ENCODE data around the gene PTPRCAP. TPM values are rescaled to one million over a fixed set of nuclear protein-coding genes. Genes with fewer than 3 reads are reported as not detected.
"Not testable (repeated sequence)": the region's sequence is repeated elsewhere in the genome, so short reads cannot be mapped to it uniquely, and the experiment has no call there.

Gene PTPRCAP
- total and polyA plus RNA-seq, 4 donors, result 2.9 to 6.2 (median 4.5) TPM

GRCh38 chr11:67405196-67405567, 32.3 kb downstream of the PTPRCAP start:
- Histone ChIP-seq H3K27me3 (ENCODE audit: control insufficient read depth in 4 of 4, insufficient read depth in 4 of 4, low read length in 3 of 4) (no peaks in the 10 kb centered on the region), H3K36me3 (ENCODE audit: control insufficient read depth in 4 of 4, insufficient read depth in 3 of 4, low read depth in 1 of 4, low read length in 3 of 4) (no peaks in the 10 kb centered on the region), H3K9ac (ENCODE audit: low read depth in 1 of 2, low read length in 2 of 2) (no peak overlapping the region), H3K4me1 (ENCODE audit: control insufficient read depth in 4 of 4, insufficient read depth in 4 of 4, low read length in 3 of 4) (peaks cover 9 to 20% (median 15%) of the 10 kb centered on the region in 4 donors), H3K4me3 (ENCODE audit: low read depth in 1 of 3, low read length in 3 of 3) (no peak overlapping the region), H3K9me3 (ENCODE audit: control insufficient read depth in 4 of 4, low read length in 3 of 4) (no peaks in the 10 kb centered on the region), H3K27ac (ENCODE audit: low read depth in 1 of 2, low read length in 2 of 2) (peak overlapping the region; percentile 20 to 59)
- TF ChIP-seq, protein P1, sequence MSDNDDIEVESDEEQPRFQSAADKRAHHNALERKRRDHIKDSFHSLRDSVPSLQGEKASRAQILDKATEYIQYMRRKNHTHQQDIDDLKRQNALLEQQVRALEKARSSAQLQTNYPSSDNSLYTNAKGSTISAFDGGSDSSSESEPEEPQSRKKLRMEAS (IDR thresholded peaks at IDR 0.05), result no peak
- TF ChIP-seq YY1 (IDR thresholded peaks at IDR 0.05) (no peak), RXRA (IDR thresholded peaks at IDR 0.05) (no peak), FOXA2 (IDR thresholded peaks at IDR 0.05) (no peak), EGR1 (IDR thresholded peaks at IDR 0.05; ENCODE audit: low read depth in 2 of 2) (no peak), ATF3 (IDR thresholded peaks at IDR 0.05) (no peak)
- no peak for DNase-seq (ENCODE audit: low spot score)
- 88% methylated on average over 6 of the region's 6 CpGs for WGBS

DNA sequence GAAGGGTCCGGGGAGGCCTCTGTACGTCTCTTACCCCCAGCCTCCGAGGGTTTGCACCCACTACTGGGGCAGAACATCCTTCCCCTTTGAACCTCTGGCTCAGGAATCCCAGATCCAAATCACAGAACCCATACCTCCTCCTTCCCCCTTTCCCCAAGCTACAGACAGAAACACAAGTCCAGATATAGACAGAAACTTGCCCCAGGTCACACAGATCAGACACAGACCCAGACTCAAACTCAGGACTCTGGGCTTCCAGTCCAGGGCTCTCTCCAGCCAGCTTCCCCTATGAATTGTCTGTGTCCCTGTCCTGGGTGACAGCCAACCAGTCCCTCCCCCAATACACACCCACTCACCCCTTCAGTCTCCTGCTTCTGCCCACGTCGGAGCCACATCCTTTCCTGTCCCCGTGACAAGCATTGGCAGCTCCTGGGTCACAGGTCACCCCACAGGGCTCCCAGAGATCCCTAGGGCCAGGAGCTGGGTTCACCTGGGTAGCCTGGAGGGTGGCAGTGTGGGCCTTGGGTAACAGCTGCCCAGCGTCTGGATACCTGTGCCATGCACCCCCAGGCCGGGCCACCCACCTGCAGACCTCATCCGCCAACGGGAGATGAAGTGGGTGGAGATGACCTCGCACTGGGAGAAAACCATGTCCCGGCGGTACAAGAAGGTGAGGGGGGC, 32.8 kb downstream of the PTPRCAP start:
- H3K27me3 ChIP-seq (ENCODE audit: control insufficient read depth in 4 of 4, insufficient read depth in 4 of 4, low read length in 3 of 4), result no peaks in the 10 kb centered on the region
- H3K9ac ChIP-seq (ENCODE audit: low read depth in 1 of 2, low read length in 2 of 2), result no peak overlapping the region
- no peaks in the 10 kb centered on the region for H3K36me3 ChIP-seq (ENCODE audit: control insufficient read depth in 4 of 4, insufficient read depth in 3 of 4, low read depth in 1 of 4, low read length in 3 of 4)
- H3K9me3 ChIP-seq (ENCODE audit: control insufficient read depth in 4 of 4, low read length in 3 of 4), result no peaks in the 10 kb centered on the region
- DNase-seq (ENCODE audit: low spot score), result no peak
- TF ChIP-seq JUND (IDR thresholded peaks at IDR 0.05), result no peak
- TF ChIP-seq EGR1 (IDR thresholded peaks at IDR 0.05; ENCODE audit: low read depth in 2 of 2), result peak in 1 of 2 donors; percentile 22
- H3K4me3 ChIP-seq (ENCODE audit: low read depth in 1 of 3, low read length in 3 of 3), result peak overlapping the region in 1 of 3 donors; percentile 22
- H3K27ac ChIP-seq (ENCODE audit: low read depth in 1 of 2, low read length in 2 of 2), result peak overlapping the region; percentile 20 to 59
- peaks cover 11 to 23% (median 17%) of the 10 kb centered on the region in 4 donors for H3K4me1 ChIP-seq (ENCODE audit: control insufficient read depth in 4 of 4, insufficient read depth in 4 of 4, low read length in 3 of 4)
- WGBS, result 74% methylated on average over 13 of the region's 13 CpGs

DNA sequence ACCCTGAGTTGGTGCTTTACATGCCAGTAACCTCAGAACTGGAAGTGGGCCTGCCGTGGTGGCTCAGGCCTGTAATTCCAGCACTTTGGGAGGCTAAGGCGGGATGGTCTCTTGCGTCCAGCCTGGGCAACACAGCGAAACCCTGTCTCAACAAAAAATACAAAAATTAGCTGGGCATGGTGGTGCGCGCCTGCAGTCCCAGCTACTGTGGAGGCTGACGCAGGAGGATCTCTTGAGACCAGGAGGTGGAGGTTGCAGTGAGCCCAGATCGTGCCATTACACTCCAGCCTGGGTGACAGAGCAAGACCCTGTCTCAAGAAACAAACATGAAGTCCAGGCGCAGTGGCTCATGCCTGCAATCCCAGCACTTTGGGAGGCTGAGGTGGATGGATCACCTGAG, 34.4 kb downstream of the PTPRCAP start:
- peaks cover 11 to 29% (median 19%) of the 10 kb centered on the region in 4 donors for H3K4me1 ChIP-seq (ENCODE audit: control insufficient read depth in 4 of 4, insufficient read depth in 4 of 4, low read length in 3 of 4)
- peak overlapping the region in 1 of 2 donors; percentile 5 for H3K27ac ChIP-seq (ENCODE audit: low read depth in 1 of 2, low read length in 2 of 2)

GRCh38 chr11:67402192-67402839, 35.2 kb downstream of the PTPRCAP start:
- H3K9ac ChIP-seq (ENCODE audit: low read depth in 1 of 2, low read length in 2 of 2), result peak overlapping the region in 1 of 2 donors; percentile 74
- peak overlapping the region; percentile 82 to 84 for H3K27ac ChIP-seq (ENCODE audit: low read depth in 1 of 2, low read length in 2 of 2)
- H3K9me3 ChIP-seq (ENCODE audit: control insufficient read depth in 4 of 4, low read length in 3 of 4), result not testable (repeated sequence)

More for the DNA sequence above, 34.4 kb downstream of the PTPRCAP start:
- not testable (repeated sequence) for DNase-seq (ENCODE audit: low spot score); H3K9ac ChIP-seq (ENCODE audit: low read depth in 1 of 2, low read length in 2 of 2); H3K27me3 ChIP-seq (ENCODE audit: control insufficient read depth in 4 of 4, insufficient read depth in 4 of 4, low read length in 3 of 4); H3K4me3 ChIP-seq (ENCODE audit: low read depth in 1 of 3, low read length in 3 of 3); H3K9me3 ChIP-seq (ENCODE audit: control insufficient read depth in 4 of 4, low read length in 3 of 4)
- 96% methylated on average over 9 of the region's 9 CpGs for WGBS
- H3K36me3 ChIP-seq (ENCODE audit: control insufficient read depth in 4 of 4, insufficient read depth in 3 of 4, low read depth in 1 of 4, low read length in 3 of 4), result peaks cover 5 to 15% (median 11%) of the 10 kb centered on the region in 4 donors

More at GRCh38 chr11:67402192-67402839, 35.2 kb downstream of the PTPRCAP start:
- Histone ChIP-seq H3K4me1 (ENCODE audit: control insufficient read depth in 4 of 4, insufficient read depth in 4 of 4, low read length in 3 of 4) (peaks cover 11 to 32% (median 19%) of the 10 kb centered on the region in 4 donors), H3K36me3 (ENCODE audit: control insufficient read depth in 4 of 4, insufficient read depth in 3 of 4, low read depth in 1 of 4, low read length in 3 of 4) (peaks cover 9 to 22% (median 18%) of the 10 kb centered on the region in 4 donors), H3K4me3 (ENCODE audit: low read depth in 1 of 3, low read length in 3 of 3) (peak overlapping the region; percentile 16 to 54 (median 23))
- not testable (repeated sequence) for DNase-seq (ENCODE audit: low spot score); H3K27me3 ChIP-seq (ENCODE audit: control insufficient read depth in 4 of 4, insufficient read depth in 4 of 4, low read length in 3 of 4)
- WGBS, result 57% methylated on average over 19 of the region's 19 CpGs
- TF ChIP-seq RXRA (IDR thresholded peaks at IDR 0.05), result peak in 1 of 2 donors; percentile 18
- TF ChIP-seq, protein P2, sequence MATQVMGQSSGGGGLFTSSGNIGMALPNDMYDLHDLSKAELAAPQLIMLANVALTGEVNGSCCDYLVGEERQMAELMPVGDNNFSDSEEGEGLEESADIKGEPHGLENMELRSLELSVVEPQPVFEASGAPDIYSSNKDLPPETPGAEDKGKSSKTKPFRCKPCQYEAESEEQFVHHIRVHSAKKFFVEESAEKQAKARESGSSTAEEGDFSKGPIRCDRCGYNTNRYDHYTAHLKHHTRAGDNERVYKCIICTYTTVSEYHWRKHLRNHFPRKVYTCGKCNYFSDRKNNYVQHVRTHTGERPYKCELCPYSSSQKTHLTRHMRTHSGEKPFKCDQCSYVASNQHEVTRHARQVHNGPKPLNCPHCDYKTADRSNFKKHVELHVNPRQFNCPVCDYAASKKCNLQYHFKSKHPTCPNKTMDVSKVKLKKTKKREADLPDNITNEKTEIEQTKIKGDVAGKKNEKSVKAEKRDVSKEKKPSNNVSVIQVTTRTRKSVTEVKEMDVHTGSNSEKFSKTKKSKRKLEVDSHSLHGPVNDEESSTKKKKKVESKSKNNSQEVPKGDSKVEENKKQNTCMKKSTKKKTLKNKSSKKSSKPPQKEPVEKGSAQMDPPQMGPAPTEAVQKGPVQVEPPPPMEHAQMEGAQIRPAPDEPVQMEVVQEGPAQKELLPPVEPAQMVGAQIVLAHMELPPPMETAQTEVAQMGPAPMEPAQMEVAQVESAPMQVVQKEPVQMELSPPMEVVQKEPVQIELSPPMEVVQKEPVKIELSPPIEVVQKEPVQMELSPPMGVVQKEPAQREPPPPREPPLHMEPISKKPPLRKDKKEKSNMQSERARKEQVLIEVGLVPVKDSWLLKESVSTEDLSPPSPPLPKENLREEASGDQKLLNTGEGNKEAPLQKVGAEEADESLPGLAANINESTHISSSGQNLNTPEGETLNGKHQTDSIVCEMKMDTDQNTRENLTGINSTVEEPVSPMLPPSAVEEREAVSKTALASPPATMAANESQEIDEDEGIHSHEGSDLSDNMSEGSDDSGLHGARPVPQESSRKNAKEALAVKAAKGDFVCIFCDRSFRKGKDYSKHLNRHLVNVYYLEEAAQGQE (IDR thresholded peaks at IDR 0.05), result peak; percentile 16

All from liver (tissue), 9 donors.